ENCODE measurements around the gene LARP7.
A peak's percentile ranks its signal among the peaks of the same experiment; 100 is the strongest.
"Not testable (repeated sequence)": the region's sequence is repeated elsewhere in the genome, so short reads cannot be mapped to it uniquely, and the experiment has no call there.

Gene LARP7

DNA sequence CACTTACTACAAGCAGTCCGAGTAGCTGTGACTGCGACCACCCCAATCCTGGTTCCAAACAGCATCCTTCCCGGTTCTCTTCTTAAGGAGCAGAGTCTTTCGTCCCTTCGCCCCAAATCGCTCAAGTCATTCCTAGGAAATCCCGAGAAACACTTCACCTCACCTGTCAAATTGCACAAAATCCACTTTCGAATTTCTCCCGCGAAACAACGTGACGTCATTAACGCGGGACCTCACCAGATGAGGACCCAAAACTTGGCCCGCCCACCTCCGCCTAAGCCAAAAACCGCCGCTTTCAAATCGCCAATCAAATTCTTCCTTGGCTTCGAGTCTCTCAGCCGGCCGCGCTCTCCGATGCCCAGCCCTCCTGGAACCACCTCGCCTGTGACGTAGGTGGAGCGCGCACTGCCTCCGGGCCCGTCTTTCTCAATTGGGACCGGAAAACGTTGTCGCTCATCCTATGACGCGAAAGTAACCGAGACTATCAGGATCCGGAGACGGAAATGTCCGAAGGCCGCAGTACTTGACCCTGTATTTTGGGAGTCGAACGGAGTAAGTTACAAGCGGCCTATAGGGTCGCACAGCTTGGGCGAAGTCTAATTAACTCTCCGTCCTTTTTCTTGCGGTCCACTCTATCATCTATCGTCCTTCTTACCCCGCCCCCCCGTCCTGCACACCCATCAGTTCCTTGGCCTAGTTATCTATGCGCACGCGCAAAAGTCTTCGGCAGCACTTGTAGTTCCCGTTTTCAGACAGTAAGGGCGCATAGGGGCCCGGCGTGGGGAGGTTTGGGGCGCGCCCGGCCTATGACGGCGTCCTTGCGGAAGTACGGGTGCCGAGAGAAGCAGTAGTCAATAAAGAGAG is at the start of gene LARP7, which contains the start of gene ZGRF1:
Gene LARP7 (plus strand): TSS at position 456 of the 864 bp plus-strand sequence. CDS start 7,527 bp downstream, outside the sequence.
Gene ZGRF1 (minus strand): TSS at position 222 of the 864 bp plus-strand sequence. CDS start 3,733 bp downstream, outside the sequence.
- peak; percentile 98 for DNase-seq

DNA sequence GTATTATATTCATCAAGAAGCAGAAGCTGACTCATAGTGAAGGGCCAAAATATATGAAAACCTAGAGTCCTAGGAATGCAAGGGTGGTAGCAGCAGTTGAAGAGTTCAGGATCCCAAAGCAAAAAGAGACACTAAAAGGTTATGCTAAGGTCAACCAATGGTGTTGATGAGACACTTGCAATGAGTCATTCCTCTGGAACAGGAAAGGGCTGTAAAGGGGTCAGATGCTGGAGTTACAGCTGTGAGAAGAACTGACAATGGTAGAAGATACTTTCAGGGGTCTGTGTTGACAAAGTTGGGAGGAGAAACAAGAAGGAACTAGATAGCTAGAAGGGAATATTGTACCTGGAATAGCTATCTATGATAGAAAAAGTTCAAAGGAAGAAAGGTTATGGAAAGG is 47.7 kb upstream of the LARP7 start:
- DNase-seq = no peak

DNA sequence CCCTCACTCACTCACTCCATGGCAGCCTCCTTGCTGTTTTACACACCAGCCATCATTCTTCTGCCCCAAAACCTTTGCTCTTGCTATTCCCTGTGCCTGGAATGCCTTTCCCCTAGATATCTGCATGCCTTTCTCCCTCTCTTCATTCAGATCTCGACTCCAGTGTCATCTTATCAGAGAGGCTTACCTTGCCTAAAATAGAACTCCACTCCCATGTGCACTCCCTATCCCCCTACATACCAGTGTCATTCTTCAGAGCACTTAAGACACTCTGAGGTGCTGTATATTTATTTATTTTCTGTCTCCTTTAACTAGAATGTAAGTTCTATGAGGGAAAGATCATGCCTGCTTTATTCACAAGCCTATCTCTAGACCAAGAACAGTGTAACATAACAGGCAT is 45.4 kb upstream of the LARP7 start:
- no peak for DNase-seq

DNA sequence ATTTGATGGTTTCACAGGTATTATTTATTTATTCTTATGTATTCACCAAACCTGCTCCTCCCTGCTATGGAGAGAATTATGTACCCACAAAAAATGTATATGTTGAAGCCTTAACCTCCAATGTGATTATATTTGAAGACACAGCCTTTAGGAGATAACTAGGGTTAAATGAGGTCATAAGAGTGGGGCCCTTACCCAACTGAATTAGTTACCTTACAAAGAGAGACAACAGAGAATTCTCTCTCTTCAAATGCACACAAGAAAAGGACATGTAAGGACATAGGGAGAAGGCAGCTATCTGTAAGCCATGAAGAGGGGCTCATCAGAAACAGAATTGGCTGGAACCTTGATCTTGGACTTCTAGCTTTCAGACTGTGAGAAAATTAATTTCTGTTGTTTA is 44.2 kb upstream of the LARP7 start:
- no peak for DNase-seq

DNA sequence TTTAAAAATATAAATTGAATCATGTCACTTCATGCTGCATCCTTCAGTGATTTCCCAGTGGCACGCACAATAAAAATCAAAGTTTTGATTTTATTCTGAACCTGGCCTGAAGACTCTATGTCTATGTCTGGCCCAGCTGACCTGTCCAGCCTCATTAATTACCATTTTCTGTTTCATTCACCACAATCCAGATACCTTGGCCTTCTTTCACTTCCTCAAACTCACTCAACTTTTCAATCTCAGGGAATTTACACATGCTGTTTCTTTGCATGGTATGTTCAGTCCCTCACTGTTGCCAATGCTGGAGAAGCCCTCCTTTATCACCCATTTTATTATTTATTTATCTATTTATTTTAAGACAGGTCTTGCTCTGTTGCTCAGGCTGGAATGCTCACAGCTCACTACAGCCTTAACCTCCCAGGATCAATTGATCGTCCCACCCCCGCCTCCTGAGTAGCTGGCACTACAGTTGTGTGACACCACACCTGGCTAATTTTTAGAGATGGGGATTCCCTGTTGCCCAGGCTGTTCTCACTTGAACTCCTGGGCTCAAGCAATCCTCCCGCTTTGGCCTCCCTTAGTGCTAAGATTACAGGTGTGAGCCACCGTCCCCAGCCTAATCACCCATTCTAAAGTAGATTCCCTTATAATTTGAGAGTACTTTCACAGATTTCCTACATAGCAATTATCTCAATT is 43.4 kb upstream of the LARP7 start:
- no peak for DNase-seq

DNA sequence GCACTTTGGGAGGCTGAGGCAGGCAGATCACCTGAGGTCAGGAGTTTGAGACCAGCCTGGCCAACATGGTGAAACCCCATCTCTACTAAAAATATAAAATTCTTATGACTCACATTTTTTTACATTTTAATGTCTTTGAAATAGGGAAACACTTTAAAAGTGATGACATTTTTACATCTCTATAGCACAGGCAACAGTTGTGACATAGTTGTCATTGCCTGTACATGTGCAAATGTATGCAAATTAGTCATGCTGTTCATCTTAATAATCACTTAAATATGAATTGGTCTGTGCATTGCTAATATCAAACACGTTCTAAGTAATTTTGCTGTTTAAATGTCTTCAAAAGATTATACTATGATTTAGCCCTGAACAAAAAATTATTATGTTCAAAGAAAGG is 42.0 kb upstream of the LARP7 start:
- no peak for DNase-seq

DNA sequence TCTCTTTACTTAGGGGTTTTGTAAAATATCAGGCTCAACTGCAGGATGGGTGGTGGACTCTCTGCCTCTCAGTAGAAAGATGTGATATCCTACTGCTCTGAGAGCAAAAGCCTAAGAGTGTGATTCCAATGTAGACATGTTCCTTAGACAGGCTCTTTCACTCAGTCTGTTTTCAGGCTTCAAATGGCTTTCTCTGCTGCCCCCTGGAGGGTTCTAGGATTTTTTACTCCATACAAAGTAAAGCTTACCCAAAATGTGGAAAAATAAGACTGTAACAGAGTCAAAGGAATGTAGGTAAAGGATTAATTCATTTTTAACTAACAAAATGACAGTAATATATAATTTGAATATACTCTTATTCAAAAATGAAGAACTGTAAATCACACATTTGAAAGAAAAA is 32.4 kb upstream of the LARP7 start:
- DNase-seq = peak; percentile 13

DNA sequence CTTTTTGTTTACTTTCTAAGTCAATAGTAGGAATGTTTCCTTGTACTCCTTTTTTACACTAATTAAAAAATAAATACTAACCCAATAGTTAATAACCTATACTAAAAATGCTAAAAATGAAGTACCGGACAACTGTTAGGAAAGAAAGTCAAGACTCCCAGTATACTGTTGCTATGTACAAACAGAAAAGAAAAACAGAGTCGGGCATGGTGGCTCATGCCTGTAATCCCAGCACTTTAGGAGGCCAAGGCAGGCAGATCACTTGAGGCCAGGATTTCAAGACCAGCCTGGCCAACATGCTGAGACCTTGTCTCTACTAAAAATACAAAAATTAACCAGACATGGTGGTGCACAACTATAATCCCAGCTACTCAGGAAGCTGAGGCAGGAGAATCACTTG is 24.1 kb upstream of the LARP7 start:
- DNase-seq = not testable (repeated sequence)

DNA sequence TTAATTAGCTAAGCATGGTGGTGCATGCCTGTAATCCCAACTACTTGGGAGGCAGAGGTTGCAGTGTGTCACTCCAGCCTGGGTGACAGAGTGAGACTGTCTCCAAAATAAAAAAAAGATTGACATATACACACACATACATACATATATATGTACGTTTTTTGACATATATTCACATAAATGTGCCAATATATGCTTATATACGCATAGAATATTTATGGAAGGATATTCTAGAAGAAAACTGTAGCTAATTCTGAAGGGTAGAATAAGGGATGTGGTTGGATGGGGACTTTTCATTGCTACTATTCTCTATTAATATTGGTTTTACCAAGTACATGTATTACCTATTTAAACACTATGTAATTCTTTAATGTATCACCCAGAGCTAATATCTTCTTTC is 20.0 kb upstream of the LARP7 start:
- DNase-seq = no peak

DNA sequence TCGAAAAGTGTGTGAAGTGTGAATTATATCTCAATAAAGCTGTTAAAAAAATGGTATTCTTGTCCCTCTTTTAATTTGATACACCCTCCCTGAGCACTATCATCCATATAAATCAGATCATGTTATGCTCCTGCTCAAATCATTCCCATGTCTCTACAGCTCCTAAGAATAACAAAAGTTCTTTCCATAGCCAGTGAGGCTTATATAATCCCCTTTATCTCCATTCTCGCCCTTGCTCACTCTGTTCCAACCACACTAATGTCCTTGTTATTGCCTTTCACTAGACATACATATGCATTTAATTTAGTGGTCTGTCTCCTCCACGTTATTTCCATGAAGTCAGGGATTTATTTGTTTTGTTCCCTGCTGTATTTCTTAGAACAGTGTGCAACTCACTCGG is 10.7 kb upstream of the LARP7 start:
- no peak for DNase-seq

DNA sequence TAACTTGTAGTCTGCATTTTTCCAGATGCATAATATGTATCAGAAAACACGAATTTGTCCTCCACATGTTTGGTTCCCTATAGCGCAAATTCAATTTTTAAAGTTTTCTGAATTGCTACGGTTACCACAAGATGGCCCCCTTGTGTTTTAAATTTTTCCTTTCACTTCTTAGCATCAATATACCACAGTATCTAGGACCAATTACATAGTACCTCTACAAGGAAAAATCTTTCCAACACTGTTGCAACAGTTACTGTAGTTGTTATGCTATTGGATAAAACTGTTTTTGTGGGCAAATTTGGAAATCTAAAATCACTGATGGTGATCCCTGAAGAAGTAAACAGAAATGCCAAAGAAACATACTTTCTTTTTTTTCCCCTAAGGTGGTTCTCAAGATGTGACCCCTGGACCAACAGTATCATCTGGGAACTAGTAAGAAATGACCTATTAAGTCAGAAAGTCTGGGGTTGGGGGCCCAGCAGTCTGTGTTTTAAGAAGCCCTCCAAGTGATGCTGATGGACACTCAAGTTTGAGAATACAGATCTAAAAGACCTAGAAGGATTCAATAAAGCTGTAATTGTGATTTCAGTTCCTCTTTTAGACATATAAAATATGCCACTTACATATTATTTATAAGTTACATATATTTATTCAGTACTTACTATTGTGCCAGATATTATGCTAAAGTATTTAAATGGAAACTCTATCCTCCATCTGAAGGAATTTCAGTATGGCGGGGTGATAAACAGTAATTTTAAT is 3.3 kb upstream of the LARP7 start:
- DNase-seq = peak; percentile 13

DNA sequence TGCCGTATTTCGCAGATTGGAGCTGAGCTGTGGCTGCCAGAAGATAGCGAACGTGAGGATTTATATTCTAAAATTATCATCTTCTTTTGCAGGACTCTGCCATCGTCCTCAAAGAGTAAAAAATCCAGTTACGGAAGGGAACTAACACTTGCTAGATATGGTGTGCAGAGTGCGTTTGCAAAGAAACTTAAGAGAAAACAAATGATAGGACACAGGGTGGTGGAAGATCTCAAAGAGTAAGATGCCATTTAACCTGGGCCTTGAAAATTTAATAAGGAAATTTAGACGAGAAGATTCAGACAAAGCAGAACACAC is 566 bp downstream of the LARP7 start:
- no peak for DNase-seq

DNA sequence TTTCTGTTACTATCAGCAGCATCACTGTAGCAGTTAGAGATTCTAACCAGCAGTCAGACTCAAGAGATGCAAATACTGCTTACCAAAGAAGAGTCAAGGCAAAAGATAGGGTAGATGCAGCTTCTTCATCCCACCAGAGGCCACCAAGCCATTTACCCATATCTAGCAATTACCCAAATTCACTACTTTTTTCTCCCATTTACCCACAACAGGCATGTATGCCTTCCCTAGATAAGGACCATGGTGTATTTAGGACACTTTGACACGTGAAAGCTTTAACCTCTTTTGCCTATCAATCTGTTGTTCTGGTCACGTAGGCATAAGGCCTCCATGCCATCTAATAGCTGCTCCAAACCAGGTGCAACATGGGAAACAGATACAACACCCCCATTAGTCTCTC is 5.6 kb downstream of the LARP7 start:
- DNase-seq = no peak

DNA sequence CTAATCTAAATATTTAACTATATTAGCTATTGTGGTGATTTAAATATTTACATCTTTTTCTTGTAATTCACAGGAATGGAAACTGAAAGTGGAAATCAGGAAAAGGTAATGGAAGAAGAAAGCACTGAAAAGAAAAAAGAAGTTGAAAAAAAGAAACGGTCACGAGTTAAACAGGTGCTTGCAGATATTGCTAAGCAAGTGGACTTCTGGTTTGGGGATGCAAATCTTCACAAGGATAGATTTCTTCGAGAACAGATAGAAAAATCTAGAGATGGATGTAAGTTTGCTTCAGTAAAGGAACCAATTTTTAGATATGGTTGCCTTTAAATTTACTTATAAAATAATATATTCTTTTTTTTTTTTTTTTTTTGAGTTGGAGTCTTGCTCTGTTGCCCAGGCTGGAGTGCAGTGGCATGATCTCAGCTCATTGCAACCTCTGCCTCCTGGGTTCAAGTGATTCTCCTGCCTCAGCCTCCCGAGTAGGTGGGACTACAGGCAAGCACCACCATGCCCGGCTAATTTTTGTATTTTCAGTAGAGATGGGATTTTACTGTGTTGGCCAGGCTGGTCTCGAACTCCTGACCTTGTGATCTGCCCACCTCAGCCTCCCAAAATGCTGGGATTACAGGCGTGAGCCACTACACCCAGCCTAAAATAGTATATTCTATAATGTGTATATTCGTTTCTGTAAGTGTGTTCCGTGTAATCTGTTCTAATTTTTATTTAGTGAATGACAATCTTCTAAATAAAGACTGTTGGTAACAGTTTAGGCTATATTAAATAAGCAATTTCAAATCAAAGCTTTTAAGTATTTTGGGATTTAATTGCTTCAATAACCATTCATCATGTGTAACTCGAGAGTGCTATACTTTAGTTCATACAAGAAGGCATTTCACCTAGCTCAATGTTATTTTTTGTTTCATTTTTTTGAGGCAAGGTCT is 7.9 kb downstream of the LARP7 start:
- DNase-seq = not testable (repeated sequence)

DNA sequence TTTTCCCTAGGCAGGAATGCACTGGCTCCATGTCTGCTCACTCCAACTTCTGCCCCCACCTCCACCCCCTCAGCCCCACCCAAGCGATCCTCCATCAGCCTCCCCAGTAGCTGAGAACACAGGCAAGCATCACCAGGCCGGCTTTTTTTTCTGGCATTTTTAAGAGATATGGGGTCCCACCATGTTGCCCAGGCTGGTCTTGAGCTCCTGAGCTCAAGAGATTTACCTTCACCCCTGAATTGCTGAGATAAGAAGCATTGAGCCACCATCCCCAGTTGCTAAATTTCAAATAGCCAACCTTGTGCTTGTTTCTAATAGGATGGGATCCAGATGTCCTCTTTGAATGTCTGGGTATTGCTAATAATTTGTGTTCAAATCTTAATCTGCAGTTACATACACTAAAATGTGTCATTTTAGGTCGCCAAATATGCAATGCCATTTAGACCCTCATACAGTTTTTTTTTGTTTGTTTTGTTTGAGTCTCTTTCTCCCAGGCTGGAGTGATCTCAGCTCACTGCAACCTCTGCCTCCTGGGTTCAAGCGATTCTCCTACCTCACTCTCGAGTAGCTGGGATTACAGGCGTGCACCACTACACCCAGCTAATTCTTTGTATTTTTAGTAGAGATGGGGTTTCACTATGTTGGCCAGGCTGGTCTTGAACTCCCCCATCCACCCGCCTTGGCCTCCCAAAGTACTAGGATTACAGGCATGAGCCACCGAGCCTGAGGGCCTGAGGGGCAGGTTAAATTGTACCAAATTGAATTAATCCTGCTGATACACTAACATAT is 8.8 kb downstream of the LARP7 start:
- no peak for DNase-seq

DNA sequence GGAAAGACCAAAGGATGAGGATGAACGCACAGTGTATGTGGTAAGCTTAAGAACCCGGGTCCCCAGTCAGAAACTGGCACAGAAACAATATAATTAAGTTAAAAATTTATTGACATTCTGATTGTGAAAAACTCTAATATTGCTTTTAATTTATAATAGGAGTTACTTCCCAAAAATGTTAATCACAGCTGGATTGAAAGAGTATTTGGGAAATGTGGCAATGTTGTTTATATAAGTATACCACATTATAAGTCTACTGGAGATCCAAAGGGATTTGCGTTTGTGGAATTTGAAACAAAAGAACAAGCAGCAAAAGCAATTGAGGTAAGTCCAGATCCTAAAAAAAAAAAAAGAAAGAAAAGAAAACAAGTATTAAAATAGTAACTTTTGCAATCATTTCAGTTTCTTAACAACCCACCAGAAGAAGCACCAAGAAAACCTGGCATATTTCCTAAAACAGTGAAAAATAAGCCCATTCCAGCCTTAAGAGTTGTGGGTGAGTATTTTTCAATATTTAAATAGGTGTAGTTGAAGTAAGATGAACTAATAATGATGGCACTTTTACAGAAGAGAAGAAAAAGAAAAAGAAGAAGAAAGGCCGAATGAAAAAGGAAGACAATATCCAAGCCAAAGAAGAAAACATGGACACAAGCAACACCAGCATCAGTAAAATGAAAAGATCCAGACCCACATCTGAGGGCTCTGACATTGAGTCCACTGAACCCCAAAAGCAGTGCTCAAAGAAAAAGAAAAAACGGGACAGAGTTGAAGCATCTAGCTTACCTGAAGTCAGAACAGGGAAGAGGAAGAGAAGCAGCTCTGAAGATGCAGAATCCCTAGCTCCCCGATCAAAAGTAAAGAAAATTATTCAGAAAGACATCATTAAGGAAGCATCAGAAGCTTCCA is 9.9 kb downstream of the LARP7 start:
- no peak for DNase-seq

DNA sequence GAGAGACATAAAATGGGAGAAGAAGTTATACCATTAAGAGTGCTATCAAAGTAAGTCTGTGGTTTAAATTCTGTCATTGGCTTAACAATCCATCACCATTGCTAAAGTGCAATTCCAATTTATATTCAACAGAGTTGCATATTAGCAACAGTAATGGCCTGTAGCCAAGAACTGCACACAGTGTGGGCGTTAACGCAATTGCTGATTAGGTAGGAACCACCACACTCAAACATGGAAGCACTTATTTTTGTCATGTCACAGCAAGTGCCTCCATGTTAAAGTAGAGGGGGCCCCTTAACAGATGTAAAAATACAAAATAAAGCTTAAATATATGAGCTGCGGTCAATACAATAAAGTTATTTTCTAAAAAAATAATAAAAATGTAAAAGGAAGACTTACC is 10.8 kb downstream of the LARP7 start:
- DNase-seq = no peak

DNA sequence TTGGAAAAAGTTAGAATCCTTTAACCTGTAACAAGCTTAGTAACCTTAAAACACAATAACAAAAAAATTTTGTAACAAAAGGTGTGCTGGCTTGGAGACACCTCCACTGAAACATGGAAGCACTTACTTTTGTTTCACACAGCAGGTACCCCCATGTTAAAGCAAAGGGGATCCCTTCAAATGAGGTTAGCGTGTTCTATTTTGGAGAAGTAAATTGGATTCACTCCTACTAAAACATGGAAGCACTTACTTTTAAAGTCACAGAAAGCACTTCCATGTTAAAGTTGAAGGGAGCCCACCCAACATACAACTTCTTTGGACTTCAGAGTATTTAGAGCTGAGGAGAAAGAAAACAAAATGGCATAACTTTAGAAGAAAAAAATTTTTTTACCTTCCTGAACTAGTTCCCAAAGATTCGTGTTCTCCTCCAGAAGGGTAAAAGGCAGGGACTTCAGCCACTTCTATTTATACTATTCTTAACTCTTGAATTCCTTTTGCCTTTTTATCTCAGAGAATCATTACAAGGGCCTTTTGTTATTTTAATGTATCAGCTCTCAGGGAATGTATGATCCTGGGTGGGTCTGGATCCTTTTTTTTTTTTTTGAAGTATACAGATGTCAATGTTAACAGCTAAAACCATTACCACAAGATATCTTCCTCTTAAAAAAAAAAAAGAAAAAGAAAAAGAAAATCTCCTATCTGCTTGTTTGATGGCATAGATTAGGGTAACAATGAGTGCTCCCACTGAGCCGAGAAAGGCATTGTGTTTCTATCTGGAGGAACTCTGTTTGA is 11.5 kb downstream of the LARP7 start:
- no peak for DNase-seq

DNA sequence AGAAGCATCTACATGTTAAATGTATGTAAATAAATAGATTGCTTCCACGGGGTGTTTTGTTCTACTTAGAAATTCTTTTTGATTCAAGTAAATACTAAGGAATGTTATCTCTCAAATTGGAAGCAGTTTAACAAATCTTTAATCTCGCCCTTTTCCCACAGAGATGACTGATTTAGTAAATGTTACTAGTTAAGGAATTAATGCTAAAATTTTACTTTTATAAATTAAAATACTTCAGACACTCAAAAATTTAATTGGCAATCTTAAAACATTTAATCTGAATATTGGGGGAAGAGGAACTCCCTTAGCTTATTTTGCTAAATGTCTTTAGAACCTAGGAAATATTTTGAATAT is 12.1 kb downstream of the LARP7 start:
- no peak for DNase-seq

DNA sequence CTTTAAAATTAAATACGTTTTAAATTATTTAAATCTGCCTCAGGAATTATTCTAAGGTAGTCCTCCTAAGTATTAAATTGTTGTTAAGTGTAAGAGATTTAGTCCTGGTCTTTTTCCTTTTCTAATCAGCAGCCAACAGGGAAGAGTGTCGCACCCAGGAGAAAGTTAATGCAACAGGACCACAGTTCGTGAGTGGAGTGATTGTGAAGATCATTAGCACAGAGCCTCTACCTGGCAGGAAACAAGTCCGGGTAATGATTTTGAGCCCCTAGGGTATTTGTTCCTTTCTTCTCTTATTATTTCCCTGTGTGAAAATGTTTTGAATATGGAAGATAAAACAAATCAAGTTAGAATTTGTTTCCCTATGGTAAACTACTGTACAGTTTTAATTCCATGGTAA is 13.4 kb downstream of the LARP7 start:
- no peak for DNase-seq

Data from NCI-H446 treated with DMSO at 0.1 percent for 48 hours (cell line).